Measurements from ENCODE around the gene CTH.
"Not testable (repeated sequence)": the region's sequence is repeated elsewhere in the genome, so short reads cannot be mapped to it uniquely, and the experiment has no call there.

The CTH gene

GRCh38 chr1:70459496-70460225 lies 48.6 kb downstream of the CTH start:
- TF ChIP-seq CTCF (IDR thresholded peaks at IDR 0.05) (no peak), ZFX (IDR thresholded peaks at IDR 0.05; ENCODE audit: borderline replicate concordance) (no peak)
- no peak overlapping the region for H3K27ac ChIP-seq

DNA sequence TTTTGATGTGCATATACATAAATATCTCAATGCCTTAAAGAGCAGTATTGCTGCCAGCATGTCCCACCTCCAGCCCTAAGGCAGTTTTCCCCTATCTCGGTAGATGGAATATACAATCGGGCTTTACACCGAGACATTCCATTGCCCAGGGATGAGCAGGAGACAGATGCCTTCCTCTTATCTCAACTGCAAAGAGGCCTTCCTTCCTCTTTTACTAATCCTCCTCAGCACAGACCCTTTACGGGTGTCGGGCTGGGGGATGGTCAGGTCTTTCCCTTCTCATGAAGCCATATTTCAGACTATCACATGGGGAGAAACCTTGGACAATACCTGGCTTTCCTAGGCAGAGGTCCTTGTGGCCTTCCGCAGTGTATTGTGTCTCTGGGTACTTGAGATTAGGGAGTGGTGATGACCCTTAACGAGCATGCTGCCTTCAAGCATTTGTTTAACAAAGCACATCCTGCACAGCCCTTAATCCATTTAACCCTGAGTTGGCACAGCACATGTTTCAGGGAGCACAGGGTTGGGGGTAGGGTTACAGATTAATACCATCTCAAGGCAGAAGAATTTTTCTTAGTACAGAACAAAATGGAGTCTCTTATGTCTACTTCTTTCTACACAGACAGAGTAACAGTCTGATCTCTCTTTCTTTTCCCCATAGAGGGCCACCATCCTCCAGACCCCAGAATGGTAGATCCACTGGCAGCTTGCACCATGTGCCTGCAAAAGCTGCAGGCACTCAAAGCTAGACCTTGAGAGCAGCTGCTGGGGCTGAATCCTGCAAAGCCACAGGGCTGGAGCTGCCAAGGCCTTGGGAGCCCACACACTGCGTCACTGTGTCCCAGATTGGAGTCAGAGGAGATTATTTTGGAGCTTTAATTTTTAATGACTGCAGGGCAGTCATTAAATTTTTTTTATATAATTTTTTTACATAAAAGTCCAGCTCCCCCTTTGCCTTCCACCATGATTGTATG lies 50.0 kb downstream of the CTH start:
- not testable (repeated sequence) for H3K27ac ChIP-seq

- H3K27ac ChIP-seq: no peak overlapping the region
Observed at GRCh38 chr1:70462611-70463010, 51.5 kb downstream of the CTH start.

DNA sequence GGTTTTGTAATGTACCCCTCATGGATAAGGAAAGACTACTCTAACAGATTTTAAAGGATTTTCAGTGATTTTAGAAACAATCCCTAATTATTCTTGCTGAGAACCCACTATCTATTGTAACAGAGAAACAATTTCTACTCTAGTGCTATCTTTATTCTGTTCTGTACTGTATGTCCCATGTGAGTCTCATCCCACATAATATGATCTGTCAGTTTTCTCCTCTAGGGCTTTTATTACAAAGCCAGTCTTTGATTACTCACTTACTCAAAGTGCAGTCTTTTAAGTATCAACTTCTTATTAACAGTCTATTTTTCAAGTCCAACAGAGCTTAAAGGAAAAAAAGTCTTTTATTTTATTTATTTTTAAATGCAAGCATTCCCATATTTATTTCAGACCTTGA lies 54.8 kb downstream of the CTH start:
- no peak overlapping the region for H3K27ac ChIP-seq

More at GRCh38 chr1:70462611-70463010, 51.5 kb downstream of the CTH start:
- no peak for TF ChIP-seq ZFX (IDR thresholded peaks at IDR 0.05; ENCODE audit: borderline replicate concordance)
- TF ChIP-seq CTCF (IDR thresholded peaks at IDR 0.05): no peak

DNA sequence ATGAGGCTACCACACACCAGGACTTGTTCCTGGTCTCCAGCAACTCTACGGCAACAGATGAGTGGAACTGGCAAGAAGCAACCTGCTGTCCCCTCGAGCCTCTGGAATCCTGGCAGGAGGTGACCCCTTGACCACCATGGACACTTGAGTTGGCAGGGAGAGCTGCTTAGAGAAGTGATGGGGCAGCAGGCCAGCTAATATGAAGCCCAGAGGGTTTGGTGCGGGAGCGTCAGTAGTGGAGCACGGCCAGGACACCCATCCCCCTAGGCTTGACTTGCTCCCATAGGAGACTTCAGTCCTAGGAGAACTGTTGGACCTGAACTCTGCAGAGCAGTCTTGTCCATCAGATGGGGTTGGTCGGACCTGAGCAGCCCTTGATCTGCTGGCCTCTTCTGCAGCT lies 56.5 kb downstream of the CTH start:
- TF ChIP-seq ZFX (IDR thresholded peaks at IDR 0.05; ENCODE audit: borderline replicate concordance): no peak
- no peak for TF ChIP-seq CTCF (IDR thresholded peaks at IDR 0.05)
- H3K27ac ChIP-seq: no peak overlapping the region

More for the DNA sequence above, 54.8 kb downstream of the CTH start:
- TF ChIP-seq ZFX (IDR thresholded peaks at IDR 0.05; ENCODE audit: borderline replicate concordance) (no peak), CTCF (IDR thresholded peaks at IDR 0.05) (no peak)

GRCh38 chr1:70468180-70468579 lies 57.1 kb downstream of the CTH start:
- no peak for TF ChIP-seq CTCF (IDR thresholded peaks at IDR 0.05)
- TF ChIP-seq ZFX (IDR thresholded peaks at IDR 0.05; ENCODE audit: borderline replicate concordance): no peak
- no peak overlapping the region for H3K27ac ChIP-seq

GRCh38 chr1:70469184-70469583 lies 58.1 kb downstream of the CTH start:
- not testable (repeated sequence) for H3K27ac ChIP-seq

DNA sequence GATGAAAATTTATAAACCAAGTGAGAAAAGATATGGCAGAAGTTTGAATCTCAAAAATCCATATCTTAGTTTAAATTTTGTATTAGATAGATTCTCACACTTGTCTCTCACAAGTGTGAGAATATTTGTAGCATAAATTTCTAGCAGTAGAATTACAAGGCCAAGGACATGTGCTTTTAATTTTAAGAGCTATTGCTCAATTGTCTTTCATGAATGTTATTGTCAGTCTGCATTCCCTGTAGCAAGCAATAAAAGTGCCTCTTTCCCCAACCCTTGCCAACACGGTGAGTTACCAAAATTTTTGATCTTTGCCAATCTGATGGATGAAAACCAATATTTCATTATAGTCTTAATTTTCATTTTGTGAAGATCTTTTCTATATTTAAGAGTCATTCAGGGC lies 64.0 kb downstream of the CTH start:
- no peak for TF ChIP-seq CTCF (IDR thresholded peaks at IDR 0.05)
- TF ChIP-seq ZFX (IDR thresholded peaks at IDR 0.05; ENCODE audit: borderline replicate concordance): no peak
- no peak overlapping the region for H3K27ac ChIP-seq
